ENCODE data around the gene FLOT1.

Gene FLOT1

DNA sequence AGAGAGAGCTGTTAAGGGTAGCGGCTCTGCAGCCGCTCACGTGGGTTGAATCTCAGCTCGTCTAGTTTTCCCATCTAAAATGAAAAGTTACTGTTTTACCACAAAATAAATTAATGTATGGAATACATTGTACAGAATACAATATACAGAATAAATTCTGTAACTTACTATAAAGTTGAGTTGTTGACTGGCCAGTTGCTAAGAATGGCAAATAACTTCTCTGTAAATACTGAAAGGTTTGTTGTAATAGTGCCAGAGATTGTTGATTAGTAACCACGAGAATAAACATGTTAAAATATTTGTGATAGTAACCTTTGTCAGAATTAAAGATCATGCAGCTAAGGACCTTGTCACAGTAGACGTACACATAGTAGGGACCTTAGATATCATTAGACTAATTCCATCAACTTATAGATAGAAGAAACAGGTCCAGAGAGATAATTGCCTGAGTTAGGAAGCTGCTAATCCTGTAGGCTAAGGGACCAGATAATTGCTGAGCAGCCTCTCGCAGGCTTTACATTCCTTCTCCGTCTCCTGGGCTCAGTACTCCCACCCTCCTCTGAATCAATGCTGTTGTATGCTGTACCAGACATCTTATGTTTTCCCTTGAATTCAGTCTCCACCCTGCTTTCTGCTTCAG lies 51.2 kb downstream of the FLOT1 start:
- no peak for DNase-seq

DNA sequence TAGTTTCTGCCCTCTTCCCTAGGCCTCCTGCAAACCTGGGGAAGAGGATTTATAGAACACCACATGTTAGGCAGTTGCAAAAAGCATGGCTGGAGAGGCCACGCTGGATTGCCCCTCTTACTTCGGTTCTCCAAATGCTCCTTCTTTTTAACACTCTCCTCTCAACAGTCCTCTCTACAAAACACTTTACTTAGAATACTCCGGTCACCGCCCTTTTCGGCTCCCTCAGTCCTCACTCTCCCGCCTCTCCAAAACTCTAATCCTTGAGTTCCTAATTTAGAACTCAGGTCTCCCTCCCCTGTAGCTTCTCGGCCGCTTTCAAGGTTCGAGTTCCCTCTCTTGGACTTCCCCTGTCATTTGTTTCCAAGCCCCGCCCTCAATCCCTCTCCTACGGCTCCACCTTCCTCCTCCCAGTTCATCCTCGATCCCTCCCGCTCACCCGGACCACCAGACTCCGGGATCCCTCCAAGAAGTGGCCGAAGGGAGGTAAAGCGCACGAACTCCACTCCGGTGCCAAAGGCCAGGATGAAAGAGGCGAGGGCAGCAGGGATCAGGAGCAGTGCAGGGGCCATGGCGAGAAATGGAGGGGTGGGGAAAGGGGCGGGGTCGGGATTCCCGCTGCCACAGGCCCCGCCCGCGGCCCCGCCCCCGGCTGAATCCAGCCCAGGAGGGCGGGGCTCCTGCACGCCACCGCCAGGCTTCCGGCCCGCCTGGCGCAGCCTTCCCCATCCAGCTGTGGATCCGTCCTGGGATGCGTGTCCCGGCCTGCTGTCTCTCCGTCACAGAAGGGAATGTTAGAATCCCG lies 51.9 kb downstream of the FLOT1 start, which contains the start of gene NRM:
Gene NRM (minus strand): TSS at position 582 of the 805 bp plus-strand sequence. CDS start 10 bp downstream, at position 572.
- DNase-seq: peak; percentile 72 to 85

DNA sequence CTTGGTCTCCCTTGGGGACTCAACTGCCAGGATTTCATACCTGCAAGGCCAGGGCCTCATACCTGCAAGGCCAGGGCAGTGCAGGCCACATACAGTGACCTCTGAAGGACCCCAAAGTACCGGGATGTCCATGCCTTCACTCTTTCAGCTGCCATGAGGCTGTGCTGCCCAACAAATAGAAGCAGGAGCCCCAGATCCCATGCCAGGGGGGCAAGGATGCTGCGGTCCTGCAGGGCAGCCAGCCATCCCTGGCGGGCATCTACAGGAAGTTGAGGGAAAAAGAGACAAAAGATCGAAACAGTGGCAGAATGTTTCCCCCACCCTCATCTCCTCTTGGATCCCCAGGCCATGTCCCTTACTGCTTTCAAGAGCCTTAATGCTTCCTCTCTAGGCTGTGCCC lies 52.5 kb downstream of the FLOT1 start:
- DNase-seq: no peak

DNA sequence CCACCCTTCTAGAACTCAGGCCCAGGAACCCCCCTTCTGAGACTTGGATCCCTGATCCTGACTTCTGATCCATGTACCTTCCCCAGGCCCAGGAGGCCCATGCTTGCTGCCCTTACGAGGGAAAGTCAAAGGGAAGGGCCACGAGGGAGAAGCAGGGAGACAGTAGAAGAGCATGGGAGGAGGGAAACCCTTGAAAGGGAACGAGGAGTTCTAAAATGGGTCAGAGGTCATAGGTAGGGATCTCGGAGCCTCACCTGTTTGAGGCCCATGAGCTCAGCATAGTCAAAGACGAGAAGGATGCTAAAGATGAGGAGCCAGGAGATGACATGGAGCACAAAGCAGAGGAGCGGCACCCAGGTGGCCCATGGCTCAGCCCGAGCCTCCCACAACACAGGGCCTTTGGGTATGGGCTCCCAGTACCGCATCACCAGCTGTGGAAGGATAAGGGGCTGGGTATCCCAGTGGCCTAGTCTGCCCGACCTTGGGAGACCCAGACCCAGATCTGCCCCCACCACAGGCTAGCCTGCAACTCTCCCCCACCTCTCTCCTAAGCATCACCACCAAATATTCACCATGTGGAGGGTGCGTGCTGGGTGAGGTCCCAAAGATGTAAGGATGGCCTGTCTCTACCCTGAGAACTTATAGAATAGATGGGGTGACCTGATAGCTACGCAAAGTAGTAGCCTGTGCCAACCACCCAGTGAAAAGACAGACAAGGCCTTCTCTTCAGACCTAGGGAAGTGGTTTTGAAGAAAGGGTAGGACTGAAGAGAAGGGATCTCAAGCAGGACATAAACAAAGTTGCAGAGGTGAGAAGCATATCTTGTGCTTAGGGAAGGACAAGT lies 53.2 kb downstream of the FLOT1 start:
- no peak for DNase-seq

DNA sequence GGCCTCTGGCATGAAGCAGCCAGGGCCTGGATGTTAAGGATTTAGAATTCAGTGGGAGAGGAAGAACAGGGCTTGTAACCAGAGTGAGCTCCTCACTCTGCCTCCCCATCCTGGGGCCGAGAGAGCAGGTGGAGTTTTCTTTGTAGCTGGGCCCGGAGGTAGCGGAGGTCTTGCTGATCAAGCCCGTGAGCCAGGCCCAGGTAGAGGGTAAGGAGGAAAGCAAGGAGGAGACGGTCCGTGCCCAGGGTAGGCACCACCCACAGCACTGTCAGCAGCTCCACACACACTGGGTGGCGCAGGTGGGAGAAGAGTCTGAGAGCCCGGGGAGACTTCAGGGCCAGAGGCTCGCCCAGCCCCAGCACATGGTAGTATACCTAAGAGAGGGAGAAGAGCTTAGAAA lies 53.9 kb downstream of the FLOT1 start:
- no peak for DNase-seq

DNA sequence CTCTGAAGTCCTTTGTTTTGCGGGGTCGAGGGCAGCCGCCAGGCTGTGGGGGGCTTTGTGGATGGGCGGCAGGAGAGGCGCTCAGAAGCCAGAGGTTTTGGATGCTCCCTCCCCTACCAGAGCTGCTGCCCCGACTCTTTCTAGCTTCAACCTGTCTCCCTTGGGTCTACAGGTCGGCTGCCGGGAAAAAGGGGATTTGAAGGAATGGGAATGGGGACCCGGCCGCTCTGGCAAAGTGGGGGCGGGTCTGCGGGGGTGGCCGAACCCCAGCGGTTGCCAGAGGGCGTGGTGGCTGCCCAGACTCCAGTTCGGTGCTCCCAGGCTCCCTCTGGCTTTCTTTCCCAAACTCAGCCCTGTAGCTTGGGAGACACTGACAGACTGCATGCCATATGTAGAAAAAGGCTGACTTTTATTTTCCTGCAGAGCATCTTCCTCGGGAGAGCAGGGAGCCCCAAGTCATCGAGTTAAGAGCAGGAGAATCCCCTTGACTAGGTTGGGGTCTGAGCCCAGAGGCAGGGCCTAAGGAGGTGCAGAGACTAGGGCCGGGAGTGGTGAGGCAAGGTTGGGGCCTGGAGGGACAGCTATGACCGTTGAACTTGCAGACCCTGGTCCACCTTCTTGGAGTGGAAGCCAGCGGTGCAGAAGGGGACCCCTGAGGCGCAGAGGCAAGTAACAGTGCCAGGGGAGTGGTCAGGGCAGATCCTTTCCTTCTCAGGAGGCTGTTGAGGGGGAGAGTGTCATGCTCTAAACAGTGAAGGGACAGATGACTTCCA lies 54.6 kb downstream of the FLOT1 start:
- no peak for DNase-seq

DNA sequence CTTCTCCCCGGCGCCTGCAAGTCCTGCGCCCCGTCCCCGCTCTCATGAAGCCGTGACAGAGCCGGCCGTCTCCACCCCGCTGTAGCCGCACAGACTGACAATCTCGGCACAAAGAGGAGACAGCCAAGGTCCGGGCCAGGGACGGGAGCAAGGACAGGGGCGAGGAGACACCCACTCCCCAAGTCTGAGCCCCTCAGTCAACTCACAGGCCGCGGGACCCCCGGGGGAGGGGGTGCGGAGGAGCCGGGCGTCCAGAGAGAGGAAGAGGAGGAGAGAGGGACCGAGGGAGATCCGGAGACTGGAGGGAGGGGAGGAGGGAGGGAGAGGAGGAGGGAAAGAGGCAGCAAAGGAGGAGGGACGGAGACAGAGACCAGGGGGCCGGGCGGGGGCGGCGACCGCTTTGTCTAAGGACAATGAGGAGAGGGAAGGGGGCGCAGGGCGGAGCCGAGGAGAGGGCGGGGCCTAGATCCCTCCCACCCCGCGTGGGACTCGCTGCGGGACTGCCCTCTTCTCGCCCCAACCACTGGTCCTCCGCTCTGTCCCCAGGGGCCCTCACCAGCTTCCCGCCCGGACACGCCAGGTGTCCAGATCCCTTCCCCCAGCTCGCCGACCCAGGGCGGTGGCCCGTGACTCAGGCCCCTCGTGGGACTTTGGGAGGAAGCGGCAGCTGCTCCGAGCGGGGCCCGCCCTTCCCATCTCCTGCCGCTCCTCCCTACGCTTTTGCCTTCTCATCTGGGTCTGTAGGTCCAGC lies 55.4 kb downstream of the FLOT1 start:
- DNase-seq: peak; percentile 84 to 86

DNA sequence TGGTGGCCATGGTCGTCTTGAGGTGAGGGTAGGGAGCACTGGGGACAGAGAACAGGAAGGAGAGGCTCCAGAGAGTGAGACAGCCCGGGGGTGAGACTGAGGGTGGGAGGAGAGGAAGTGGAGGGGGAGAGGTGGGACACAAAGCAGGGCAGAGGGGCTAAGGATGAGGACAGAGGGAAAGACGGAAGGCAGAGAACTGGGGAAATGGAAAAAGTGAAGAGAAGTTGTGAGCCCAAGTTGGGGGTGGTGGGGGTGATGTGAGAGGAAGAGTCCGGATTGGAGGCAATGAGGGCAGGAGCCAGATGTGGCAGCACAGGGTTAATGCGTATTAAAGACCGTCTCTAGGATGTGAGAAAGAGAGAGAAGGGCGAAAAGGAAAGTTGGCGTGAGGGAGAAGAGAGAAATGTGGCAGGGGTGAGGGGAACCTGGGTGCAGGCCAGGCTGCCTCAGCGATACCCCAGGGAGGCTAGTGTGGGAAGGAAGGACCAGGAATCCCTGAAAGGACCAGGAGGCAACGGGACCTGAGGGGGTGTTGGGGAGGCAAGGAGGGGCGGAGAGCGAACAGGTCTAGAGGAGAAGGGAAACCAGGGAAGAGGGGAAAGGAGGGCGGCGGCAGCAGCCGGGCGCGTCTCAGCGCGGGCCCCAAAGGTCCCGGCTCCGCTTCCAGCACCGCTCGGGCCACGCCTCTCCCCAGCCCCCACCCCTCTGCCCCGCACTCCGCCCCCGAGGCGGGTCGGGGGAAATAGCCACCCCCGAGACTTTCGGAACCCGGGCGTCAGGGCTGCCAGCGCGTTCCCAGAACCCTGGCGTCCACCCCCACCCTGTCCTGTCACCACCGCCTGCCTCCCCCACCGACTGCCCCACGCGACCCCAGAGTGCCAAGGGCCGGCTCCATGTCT lies 56.2 kb downstream of the FLOT1 start, which contains the start of gene PPP1R18:
Gene PPP1R18 (minus strand): TSS at position 637 of the 899 bp plus-strand sequence. CDS start 627 bp downstream, at position 10.
- DNase-seq: peak in 1 of 2 experiments; percentile 23

DNA sequence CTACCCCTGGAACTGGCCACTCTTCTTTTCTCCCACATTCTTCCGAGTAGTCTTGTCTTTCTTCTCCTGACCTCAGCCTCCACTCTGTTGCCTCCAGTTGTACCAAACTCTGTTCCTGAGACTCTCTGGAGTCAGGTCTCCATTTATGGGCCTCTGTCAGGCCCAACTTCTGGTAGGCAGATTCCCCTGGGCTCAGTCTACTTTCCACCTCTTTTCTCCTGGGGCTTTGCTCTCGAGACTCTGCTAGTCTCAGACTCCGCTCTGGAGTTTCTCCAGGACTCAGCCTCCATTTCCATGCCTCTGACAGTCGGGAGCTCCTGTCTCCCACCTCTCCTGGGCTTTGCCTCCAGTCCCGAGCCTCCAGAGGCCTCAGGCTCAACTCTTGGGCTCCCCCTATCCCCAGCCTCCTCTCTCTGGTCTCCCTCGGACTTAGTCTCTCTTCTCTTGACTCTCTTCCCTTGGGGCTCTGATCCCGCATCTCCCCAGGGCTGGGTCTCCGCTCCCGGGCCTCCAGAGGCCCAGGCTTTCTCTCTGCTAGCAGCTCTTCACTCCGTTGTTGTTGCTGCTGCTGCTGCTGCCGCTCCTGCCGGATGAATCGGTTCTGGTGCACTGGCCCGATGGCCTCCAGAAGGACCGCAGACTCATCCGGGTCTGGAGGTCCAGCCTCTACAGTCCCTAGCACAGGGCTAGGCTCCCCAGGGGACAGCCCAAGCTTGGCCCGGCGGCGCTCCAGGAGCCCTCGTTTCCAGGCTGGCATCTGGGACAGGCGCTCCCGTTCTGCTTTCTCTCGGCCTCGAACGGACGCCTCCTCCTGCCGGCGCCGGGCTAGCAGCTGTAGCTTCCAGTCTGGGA lies 57.1 kb downstream of the FLOT1 start:
- DNase-seq: no peak

DNA sequence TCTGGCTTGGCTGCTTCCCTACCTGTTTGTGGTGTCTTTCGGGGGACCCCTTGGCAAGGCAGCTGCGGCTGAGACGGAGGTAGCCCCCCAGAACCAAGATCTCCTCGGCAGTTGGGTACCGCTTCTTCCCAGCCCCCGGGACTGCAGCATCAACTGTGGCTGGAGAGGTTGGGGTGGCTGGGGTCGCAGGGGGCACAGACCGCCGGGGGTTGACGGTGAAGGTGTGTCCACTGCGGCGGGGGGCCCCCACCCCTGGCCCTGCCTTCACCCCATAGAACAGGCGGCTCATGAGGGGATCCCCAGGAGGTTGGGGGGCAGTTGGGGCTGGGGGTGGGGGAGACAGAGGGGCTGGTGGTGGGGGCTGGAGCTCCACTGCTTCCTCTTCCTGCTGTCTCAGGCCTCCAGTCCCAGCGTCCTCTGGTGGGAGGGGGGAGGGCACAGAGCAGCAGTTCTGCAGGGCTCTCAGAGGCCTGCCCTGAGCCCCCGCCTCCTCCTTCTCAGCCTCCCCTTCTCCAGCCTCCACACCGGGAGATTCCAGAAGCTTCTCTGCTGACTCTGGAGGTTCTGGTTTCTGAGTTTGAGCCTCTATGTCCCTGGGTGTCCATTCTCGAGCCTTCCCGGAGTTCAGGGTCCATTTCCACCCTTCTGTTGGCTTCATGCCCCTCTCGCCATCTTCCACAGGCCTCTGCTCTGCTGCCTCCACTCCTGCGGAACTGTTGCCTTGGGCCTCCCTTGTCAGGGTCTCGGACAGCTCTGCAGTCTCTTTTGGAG lies 57.9 kb downstream of the FLOT1 start:
- DNase-seq: no peak

DNA sequence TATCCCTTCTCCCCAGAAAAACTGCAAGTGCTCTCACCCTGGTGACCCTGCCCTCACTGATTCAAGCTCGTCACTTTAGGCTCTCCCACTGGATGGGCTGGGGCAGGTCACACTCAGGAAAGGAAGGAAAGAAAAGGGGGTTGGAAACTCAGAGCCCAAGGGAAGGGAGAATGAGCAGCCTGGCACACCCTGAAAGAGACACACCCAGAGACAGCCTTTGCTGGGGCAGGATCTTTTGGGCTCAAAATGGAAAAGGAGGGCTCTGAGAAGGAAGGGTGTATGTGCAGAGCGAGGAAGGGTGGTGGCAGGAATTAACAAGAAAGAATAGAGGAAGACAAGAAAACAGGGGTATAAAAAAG lies 58.5 kb downstream of the FLOT1 start:
- no peak for DNase-seq

DNA sequence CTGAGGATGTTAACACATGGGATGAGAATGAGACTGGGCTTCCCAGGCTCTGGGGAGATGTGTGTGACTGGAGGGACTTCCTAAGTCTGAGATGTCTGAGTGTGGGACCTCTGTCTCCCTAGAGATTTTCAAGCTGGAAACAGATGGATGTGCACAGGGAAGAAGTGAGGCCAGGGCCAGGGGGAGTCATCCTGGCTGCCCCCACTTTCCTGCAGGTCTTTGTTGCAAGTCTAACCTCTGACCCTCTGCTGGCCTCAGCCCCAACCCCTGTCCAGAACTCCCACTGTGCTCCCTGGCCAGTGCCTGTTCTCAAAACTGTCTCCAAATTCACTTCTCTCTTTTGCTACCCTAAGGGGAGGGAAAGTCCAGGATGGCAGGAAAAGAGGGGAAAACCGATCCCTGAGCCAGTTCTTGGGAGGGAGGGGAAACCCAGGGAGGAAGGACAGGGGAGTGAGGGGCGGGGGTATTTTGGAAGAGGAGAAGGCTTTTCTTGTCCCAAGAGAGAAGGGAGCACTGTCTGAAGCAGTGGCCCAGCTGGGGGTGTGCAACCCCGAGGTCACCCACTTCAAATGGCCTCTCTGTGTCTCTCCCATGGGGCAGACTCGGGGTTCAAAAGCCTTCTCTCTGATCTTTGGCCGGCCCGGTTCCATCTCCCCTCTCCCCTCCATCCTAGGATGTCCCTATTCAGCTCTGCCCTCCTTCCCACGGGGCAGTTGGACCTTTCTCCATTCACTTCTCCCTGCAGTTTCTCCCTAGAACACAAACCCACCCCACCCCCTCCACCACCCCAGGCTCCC lies 59.1 kb downstream of the FLOT1 start:
- no peak for DNase-seq

DNA sequence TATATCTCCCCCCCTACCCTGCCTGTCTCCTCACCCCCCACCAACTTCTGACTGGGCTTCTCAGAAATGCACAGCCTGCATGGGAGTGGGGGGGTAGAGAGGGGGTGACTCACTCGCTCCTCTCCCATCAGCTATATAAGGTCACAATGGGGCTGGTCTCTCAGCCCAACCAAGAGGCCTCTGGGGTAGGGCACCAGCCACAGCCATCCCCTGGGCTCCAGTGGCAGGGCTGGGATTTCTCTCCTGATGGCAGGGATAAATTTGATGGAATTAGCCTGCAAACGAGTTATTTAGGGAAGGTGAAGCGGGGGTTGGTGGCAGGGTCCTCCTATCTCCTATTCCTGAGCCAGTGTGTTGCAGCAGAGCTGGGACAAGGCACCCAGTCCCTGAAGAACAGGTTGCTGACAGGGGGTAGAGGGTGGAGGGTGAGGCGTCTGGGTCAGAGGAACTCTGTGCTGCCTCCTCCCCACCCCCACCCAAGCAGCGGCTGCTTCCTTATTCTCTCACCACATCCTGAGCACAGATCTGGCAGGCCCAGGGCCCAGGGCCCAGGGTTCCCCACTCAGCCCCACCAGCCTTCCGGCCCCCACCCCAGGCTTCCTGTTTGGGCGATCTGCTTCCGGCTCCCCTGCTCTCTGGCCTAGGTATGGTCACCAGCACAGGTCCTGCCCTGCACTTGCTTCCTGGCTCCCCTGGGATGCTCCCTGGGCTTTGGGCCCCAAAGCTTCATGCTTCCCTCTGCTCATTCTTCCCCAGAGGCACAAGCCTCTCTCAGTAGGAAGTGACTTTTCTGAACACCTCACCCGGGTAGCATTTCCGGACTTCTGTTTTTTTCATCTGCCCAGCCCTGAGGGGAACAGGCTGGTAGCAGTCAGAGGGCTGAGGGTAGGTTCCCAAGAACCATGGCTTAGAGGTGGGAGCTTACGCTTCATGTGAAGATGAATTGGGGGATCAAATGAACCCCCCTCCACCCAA lies 60.1 kb downstream of the FLOT1 start:
- DNase-seq: no peak

DNA sequence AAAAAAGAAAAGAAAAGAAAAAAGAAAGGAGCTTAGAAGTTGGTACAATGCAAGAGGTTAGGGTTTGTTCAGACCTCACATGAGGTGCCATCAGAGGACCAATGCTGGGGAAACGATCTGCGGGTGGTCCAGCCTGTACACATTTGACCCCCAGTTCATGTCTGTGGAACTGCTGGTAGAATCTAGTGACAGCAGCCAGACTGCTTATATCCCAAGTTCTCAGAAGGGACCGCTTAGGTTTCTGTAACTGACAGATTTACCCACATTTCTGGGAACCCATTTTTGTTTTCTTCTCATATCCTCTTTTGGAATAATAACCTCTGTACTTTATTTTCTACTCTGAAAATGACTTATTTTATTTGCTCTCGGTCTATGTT lies 60.7 kb downstream of the FLOT1 start:
- no peak for DNase-seq

DNA sequence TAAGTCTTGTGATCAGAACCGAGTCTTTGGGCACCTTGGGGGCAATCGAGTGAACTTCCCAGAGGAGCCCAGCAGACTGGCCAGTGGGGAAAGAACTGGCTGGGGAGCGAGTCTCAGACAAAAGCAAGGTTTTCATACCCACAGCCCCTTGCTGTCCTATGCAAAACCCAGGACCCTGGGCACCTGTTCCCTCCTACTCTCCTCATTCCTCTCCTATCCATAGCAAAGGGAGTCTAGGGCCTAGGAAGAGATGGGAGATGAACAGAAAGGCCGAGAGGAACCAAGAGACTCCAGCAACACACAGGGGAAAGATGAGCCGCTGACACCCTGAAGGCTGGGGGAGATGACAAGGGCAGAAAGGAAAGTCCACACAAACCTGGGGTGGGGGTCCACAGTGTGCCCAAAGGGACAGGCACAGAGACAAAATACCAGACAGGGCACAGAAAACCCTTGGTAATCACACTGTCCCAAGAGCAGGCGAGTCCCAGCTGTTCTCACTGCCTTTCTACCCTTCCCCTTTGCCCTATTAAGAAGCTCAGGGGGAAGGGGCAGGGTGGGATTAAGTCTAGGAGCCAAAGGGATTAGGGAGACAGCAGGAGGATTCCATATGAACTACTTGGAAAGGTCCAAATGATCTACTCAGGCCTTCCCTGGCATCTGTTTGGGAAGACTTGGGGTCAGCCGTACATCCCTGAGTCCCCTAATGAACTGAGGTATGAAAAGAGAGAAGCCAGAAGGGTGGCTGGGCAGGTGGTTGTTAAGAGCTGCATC lies 62.5 kb downstream of the FLOT1 start:
- no peak for DNase-seq
